NCI-H226 (cell line): Measurements from ENCODE around the gene CEACAM8.
"Not testable (repeated sequence)": the region's sequence is repeated elsewhere in the genome, so short reads cannot be mapped to it uniquely, and the experiment has no call there.

Experiments used
- DNase-seq: peaks from one replicate; pipeline ENCODE4 v3.0.0-alpha.2; 2015

Gene CEACAM8

DNA sequence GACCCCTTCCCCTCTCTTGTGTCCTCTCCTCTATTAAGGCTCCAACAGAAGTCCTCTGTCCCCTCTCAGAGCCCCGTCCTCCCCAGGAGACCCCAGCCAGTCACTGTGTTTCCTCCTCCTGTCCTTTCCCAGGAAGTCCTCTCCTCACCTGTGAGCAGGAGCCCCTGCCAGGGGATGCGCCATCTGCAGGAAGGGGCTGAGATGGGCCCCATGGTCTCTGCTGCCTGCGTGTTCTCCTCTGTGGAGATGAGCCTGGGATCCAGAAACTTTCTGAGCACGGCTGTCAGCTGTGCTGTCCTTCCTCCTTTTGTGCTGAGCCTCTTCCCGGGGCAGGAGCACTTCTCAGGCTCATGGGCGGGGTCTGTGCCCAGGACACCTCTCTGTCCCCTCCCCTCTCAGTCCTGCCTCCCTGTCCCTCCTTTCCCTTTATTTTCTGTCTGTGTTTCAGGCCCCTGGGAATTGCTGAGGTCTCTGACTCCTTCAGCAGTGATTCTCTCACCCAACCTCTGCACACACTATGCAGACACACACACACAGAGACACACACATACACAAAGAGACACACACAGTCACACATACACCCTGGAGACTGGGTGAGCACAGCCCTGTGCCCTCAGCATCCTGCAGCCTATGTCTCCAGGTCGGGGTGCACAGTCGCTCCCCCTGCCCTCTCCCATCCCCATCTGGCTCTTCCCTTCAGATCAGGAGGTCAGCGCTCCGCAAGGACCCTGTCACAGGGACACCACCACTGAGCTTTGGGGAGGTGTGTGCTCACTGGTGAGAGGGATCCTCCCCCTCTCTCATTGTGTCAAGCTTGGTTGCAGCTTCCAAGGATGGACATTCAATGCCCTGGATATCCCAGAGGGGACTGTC, at the start of gene CEACAM8:
Gene CEACAM8 (minus strand): TSS at position 308 of the 873 bp plus-strand sequence. CDS start 96 bp downstream, at position 212.
- no peak for DNase-seq

DNA sequence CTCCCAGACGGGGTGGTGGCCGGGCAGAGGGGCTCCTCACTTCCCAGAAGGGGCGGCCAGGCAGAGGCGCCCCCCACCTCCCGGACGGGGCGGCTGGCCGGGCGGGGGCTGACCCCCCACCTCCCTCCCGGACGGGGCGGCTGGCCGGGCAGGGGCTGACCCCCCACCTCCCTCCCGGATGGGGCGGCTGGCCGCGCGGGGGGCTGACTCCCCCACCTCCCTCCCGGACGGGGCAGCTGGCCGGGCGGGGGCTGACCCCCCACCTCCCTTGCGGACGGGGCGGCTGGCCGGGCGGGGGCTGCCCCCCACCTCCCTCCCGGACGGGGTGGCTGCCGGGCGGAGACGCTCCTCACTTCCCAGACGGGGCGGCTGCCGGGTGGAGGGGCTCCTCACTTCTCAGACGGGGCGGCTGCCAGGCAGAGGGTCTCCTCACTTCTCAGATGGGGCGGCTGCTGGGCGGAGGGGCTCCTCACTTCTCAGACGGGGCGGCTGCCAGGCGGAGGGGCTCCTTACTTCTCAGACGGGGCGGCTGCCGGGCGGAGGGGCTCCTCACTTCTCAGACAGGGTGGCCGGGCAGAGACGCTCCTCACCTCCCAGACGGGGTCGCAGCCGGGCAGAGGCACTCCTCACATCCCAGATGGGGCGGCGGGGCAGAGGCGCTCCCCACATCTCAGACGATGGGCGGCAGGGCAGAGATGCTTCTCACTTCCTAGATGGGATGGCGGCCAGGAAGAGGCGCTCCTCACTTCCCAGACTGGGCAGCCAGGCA, 44.8 kb upstream of the CEACAM8 start:
- not testable (repeated sequence) for DNase-seq

DNA sequence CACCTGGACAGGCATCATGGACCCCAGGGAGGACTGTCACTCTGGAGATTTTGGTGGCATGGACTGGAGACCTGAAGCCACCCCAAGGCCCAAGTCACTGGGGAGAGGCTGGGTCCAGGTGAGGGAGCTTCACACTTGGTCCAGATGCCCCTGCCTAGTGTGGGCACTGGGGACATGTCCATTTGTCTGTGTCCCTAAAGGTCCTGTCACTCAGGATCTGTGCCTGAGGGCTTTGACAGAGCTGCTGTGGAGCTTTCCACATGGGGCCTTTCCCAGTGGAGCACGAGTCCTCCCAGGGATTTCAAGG, 40.5 kb upstream of the CEACAM8 start:
- DNase-seq, result no peak

DNA sequence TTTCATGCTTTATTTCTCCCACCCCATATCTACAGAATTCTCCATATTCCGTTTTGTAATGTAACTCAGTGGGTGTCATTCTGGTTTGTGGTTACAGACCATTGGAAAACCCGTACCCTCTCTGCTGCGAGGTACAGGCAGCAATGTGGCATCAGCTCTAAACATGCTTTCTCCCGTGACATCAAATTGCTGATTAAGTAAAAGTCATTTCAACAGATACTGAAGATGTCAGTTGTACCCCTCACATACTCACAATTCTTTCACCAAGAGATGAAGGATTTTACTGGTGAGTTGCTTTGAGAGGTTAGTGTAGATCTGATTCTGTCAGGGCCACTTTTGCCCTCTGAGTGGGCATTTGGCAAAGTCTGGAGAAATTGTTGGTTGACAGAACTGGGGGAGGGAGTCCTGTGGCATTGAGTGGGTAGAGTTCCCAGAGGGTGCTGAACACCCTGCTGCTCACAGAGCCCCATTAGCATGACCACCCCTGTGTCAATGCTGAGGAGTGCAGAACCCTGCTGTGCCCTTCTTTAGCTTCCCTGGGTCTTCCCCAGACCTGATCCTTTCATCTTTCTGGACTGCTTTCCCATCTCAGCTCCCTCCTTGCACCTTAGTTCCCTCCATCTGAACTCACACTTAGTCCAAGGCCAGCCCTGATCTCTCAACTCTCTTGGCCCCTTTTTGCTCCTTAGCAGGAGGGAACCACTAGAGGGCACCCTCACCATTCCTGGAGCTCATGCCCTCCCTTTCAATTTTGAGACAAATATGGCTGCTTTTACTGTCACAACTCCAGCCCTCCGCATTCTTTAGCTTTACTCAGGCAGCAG, 39.9 kb upstream of the CEACAM8 start:
- peak; percentile 19 for DNase-seq

DNA sequence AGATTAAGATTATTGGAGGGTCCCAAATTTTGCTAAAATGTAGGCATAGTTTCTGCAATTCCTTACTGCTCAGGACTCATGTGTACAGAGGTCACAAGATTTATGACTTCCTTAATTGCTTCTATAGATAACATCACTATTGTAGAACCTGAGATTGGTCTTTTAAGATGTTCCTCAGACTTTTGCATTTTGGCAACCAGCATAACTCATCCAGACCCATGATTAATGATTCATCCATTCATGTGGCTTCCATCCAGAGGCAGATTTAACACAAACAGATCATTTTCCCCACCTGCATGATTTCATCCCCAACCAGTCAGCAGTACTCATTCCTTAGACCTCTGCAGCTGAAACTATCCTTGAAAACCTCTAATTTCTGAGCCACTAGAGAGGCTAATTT, 34.5 kb upstream of the CEACAM8 start:
- DNase-seq, result no peak

DNA sequence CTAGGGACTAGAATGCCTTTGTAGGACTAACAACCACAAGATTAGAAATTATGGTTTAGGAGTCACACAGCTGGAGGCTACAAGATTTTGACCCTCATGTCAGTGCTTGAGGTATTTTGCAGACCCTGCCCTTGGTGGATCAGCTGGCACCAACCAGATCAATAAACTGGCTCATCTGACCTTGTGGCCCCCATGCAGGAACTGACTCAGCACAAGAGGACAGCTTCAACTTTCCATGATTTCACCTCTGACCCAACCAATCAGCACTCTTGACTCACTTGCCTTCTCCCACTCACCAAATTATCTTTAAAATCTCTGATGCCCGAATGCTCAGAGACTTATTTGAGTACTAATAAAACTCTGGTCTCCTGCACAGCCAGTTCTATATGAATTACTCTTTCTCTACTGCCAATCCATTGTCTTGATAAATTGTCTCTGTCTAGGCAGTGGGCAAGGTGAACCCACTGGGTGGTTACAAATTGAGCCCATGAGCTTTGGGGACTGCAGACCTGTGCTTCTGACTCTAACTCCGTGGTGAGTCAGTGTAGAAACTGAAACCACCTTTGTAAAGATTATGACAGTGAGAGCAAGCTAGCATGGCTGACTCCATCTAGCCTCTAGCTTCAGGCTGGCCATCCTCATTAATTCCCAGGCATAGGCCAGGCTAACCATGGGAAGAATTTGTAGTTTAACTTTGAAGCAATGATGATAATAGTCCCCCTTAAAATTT, 33.9 kb upstream of the CEACAM8 start:
- no peak for DNase-seq

DNA sequence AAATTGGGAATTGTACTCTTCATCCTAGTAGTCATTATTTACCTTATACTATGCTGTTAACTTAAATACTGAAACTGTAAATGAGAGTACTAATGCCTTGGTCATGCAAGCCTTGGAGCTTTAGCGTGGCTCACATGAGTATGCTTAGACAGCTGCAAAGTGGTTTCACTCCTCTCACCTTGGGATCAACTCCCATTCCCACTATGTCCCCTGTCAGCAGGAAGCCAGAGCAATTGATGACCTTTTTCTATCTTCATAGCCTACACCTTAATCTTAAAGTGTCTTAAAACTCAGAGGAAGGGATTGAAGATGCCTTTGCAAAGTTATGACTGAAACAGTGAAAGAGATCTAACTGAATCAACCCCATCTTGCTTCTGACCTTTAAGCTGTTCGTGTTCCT, 33.2 kb upstream of the CEACAM8 start:
- DNase-seq, result no peak

DNA sequence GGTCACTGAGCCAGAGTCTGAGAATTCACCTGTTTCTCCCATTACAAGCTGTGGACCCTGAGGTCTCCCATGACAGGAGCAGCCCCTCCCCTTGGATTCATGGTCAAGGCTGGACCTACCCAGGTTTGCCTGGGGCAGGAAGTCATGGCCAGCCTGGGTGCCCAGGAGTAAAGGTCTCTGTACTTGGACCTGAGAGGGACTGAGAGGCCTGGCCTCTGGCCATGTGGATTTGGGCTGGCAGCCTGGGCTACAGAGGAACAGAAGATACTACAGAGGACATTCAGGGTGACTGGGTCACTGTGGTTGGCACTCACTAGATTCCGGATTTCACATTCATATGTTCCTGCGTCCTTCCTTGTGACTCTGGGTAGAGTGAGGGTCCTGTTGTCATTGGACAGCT, 31.5 kb upstream of the CEACAM8 start:
- no peak for DNase-seq

DNA sequence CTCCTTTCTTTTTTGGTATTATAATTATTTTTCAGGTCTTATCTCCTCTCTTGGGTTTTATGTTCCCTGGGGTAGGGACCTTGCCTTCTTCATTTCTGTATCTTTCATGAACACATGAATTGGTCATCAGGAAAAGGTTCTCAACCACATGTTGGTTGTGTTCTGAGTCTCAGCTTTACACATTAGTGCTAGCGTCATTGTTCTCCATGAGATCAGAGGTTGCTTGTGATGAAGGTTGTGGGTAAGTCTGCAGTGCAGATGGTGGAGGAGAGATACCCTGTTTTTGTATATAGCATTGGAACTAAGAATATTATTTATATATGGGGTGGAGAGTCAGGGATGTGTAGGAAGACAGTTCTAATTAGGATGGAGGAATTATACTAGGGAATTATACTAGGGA, 24.5 kb upstream of the CEACAM8 start:
- DNase-seq, result no peak

DNA sequence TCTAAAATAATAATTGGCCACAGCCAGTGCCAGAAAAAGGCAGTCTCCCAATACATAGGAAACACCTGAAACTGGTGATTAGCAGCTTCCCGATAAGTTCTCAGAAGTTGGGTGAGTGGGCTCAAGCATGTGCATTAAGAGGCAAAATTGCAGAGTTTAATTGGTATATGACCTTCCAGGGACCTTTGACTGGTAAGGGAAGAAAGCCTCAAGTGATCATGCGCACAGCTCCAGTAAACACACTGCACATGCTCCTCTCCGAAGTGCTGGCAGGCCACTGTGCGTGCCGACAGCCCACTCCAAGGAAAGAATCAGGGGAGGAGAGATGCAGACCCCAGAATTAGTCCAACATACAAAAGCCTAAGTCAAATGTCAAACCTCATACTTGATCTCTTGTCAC, 18.9 kb upstream of the CEACAM8 start:
- DNase-seq, result no peak

DNA sequence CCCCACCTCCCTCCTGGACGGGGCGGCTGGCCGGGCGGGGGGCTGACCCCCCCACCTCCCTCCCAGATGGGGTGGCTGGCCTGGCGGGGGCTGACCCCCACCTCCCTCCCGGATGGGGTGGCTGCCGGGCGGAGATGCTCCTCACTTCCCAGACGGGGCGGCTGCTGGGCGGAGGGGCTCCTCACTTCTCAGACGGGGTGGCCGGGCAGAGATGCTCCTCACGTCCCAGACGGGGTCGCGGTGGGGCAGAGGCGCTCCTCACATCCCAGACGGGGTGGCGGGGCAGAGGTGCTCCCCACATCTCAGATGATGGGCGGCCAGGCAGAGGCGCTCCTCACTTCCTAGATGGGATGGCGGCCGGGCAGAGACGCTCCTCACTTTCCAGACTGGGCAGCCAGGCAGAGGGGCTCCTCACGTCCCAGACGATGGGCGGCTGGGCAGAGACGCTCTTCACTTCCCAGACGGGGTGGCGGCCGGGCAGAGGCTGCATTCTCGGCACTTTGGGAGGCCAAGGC, 15.7 kb upstream of the CEACAM8 start:
- DNase-seq, result not testable (repeated sequence)

DNA sequence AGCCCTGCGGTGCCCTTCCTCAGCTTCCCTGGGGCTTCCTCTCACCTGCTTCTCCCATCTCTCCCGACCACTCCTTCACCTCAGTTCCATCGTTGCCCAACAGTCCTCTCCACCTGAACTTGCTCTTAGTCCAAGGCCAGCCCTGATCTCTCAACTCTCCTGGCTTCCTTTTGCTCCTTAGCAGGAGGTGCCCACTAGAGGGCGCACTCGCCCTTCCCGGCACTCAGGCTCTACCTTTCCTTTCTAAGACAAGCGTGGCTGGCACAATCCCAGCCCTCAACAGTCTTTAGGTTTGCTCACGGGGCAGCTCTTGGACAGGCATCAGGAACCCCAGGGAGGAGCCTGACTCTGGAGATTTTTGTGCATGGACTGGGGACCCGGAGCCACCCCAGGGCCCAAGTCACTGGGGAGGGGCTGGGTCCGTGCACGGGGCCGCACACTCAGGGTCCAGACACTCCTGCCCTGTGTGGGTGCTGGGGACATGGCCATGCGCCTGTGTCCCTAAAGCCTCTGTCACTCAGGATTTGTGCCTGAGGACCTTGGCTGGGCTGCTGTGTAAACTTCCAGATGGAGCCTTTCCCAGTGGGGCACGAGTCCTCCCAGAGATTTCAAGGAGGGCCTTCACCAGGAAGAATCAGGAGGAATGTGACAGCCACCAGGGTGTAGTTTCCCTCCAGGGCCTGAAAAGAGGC, 12.1 kb upstream of the CEACAM8 start:
- DNase-seq, result peak; percentile 50

DNA sequence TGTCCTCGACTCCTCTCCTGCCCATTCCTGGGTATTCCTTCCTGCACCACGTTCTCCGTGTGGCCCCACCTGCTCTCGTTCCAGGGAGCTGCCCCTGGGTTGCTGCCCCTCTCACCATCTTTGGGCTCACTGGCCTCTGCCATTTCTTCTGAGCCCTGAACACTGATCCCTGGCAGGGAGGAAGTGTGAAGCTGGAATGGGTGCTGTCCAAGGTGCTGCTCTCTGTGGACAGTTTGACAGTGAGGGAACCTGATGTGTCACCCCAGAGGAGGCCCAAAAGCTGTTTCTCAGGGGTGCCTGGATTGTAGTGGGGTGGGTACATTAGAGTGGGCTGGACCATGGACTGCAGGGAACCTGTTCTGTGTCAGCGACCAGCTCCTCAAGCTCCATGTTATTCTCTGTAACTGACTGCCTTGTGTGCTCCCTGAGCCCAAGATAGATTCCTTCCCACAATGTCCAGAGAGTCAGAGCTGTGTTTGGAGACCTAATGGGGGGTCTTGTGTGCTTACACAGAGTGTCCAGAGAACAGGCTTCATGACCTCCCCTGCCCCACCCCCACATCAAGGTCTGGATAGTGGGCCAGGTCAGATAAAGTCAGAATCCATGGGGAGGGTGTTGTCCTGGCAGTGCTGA, 7.2 kb upstream of the CEACAM8 start:
- DNase-seq, result no peak

DNA sequence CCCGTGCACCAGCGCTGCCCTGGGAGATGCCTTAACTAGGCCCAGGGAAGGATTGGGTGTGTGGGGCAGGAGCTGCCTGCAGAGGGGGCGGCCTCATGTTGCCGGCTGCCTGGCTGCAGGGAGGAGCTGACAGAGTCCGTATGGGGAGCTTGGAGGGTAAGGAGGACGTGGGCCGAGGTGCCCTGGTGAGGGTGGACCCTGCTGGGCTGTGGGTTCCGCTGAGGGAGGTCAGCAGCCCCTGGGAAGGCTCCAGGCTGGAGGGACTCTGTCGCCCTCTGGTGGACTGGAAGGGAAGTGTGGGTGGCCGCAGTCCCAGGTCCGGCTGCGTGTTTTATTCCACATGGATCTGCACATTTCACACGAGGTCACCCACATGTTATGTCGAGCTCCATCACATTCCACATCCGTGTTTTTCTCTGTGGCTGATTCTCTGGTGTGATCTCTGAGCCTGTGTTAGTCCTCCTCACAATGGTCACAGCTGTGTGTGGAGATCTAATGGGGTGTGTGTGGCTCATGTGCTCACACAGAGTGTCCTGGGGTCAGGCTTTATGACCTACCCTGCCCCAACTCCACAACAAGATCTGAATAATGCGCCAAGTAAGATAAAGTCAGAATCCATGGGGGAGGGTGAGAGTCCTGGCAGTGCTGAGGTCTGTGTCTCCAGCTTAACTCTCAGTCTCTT, 1.8 kb upstream of the CEACAM8 start:
- DNase-seq, result no peak

DNA sequence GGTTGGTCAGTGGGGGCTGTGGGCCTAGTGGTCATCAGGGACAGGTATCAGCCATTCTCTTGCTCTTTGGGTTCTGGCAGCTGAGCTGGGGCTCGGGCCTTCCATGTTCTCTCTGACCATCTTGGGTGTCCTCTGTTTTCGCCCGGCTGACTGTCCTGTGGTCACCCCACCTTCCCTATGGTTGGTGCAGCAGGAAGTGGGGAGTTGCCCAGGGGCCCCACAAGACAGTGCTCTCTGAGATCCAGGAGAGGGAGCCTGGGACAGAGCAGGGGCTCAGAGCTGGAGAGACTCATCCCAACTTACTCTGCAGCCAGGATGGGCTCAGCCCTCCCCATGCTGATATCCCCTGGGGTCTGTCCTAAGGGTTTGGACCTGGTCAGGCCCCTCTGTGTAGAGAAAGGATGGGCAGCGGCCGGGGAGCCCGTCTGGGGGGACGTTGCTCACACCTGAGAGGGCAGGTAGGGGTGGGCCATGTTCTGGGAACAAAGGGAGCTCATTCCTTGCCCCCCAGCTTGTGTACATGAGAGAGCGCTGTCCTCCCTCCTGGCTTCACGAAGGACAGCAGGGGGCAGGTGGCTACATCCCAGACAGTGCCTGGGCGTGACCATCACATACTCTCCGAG, 937 bp upstream of the CEACAM8 start:
- no peak for DNase-seq

DNA sequence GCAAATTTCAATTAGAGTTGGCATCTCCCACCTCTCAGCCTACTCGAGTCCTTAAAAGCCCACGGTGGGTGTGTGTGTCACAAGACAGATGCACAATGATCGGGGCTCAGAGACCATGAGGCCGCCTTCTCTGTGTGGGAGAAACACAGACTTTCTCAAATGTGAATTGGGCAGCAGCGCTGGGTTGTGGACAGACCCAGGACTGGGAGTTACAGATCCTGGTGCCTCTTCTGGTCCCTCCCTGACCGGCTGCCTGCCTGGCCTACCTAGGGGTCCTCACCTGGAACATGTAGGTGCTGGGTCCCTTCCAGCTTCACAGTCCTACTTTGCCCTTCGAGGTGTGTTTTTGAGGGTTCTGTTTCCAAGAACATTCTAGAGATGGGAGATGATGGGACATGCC, 4.9 kb downstream of the CEACAM8 start:
- no peak for DNase-seq

DNA sequence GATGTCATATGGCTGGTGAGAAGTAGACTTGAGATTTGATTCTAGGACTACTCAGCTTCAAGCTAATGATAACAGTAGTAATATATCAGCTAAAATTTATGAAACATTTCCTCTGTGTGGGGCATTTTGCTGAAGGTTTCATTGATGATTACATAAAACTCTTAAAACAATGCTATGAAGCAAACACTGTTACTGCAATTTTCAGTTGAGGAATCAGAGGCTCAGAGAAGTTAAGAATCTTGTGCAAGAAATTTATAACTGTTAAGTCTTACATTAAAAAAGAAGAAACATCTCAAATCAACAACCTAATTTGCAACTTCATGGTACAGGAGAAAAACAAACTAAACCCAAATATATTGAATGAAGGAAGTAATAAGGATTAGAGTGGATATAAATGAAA, 10.3 kb downstream of the CEACAM8 start:
- DNase-seq, result no peak

DNA sequence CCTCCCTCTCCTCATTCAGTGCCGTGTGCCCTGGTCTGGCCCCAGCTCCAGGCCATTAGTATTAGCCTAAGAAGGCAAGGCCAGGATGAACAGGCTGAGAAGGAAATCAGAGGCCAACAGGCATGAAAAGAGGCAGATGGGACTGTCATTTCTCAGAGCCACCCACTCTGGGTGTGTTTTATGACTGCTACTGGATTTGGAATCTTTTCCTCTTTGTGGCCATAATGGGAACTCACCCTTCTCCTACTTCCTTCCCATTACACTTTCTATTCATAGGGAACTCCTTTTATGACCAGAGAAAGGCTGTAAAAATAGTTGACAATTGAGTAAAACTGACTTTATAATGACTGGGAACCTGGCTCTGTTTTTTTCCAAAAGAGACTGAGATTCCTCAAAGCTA, 17.7 kb downstream of the CEACAM8 start:
- DNase-seq, result no peak

DNA sequence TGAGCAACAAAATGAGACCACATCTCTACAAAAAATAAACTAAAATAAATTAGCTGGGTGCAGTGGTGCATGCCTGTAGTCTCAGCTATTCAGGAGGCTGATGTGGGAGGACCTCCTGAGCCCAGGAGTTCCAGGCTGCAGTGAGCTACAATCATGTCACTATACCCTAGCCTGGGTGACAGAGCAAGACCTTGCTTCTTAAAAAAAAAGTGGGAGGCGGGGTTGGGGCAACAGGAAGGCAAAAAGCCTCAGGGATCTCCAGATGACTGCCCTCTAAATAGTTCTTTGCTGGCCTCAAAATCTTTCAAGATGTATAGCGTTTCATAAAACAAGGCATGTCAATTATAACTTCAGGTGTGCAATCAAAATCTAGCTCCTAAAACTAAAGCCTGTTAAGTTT, 18.5 kb downstream of the CEACAM8 start:
- no peak for DNase-seq

DNA sequence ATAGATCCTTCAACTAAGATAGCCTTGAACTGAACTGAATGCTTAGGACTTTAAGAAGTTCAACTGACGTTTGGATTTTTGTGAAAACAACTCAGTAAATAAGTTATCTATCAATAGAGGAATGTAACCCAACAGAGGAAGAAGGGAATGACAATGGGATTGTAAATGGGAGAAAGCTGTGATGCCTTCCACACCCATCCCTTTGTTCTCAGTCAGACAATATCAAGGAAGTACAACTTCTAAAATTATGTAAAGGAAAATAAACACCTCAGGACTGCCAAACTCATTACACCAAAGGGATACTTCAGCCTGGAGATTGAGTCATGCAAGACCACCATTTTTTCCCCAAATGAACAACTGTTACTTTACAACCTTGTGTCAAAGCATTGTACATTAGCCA, 21.1 kb downstream of the CEACAM8 start:
- DNase-seq, result no peak
